RPMI8226 (cell line): ENCODE measurements around the gene CACNA2D1.
"Not testable (repeated sequence)": the region's sequence is repeated elsewhere in the genome, so short reads cannot be mapped to it uniquely, and the experiment has no call there.

Experiments used
- DNase-seq: peaks from one replicate; pipeline ENCODE4 v3.0.0-alpha.2; 2015

CACNA2D1 gene

GRCh38 chr7:82389876-82390275, 53.7 kb downstream of the CACNA2D1 start:
- DNase-seq: no peak

- no peak for DNase-seq
Measured at GRCh38 chr7:82388138-82388537, 55.4 kb downstream of the CACNA2D1 start.

- DNase-seq: not testable (repeated sequence)
Measured at GRCh38 chr7:82386571-82386970, 57.0 kb downstream of the CACNA2D1 start.

- DNase-seq: no peak
Measured at GRCh38 chr7:82384779-82385178, 58.8 kb downstream of the CACNA2D1 start.

GRCh38 chr7:82384051-82384464, 59.5 kb downstream of the CACNA2D1 start:
- no peak for DNase-seq

GRCh38 chr7:82382276-82382675, 61.3 kb downstream of the CACNA2D1 start:
- DNase-seq: no peak

- no peak for DNase-seq
Measured at GRCh38 chr7:82376739-82377138, 66.8 kb downstream of the CACNA2D1 start.

GRCh38 chr7:82375713-82376112, 67.9 kb downstream of the CACNA2D1 start:
- no peak for DNase-seq

GRCh38 chr7:82375129-82375528, 68.4 kb downstream of the CACNA2D1 start:
- DNase-seq: no peak

GRCh38 chr7:82373926-82374635, 69.5 kb downstream of the CACNA2D1 start:
- DNase-seq: no peak

- no peak for DNase-seq
Measured at GRCh38 chr7:82364671-82365070, 78.9 kb downstream of the CACNA2D1 start.

GRCh38 chr7:82364048-82364447, 79.5 kb downstream of the CACNA2D1 start:
- no peak for DNase-seq

GRCh38 chr7:82362129-82362706, 81.4 kb downstream of the CACNA2D1 start:
- no peak for DNase-seq

GRCh38 chr7:82360591-82361368, 82.8 kb downstream of the CACNA2D1 start:
- DNase-seq: no peak

- no peak for DNase-seq
Measured at GRCh38 chr7:82359426-82359825, 84.2 kb downstream of the CACNA2D1 start.

GRCh38 chr7:82358923-82359322, 84.7 kb downstream of the CACNA2D1 start:
- DNase-seq: no peak

- DNase-seq: no peak
Measured at GRCh38 chr7:82358009-82358578, 85.5 kb downstream of the CACNA2D1 start.

GRCh38 chr7:82348251-82348650, 95.3 kb downstream of the CACNA2D1 start:
- no peak for DNase-seq

- no peak for DNase-seq
Measured at GRCh38 chr7:82347808-82348207, 95.8 kb downstream of the CACNA2D1 start.

- no peak for DNase-seq
Measured at GRCh38 chr7:82345886-82346285, 97.7 kb downstream of the CACNA2D1 start.

GRCh38 chr7:82343716-82344115, 99.9 kb downstream of the CACNA2D1 start:
- DNase-seq: no peak

- no peak for DNase-seq
Measured at GRCh38 chr7:82339958-82340357, 103.6 kb downstream of the CACNA2D1 start.

- DNase-seq: peak; percentile 8
Measured at GRCh38 chr7:82335927-82336326, 107.7 kb downstream of the CACNA2D1 start.

GRCh38 chr7:82335001-82335400, 108.6 kb downstream of the CACNA2D1 start:
- no peak for DNase-seq
